NCI-H1092 treated with DMSO at 0.1 percent for 48 hours (cell line): ENCODE data around the gene ZBTB9.

ENCODE experiments used
- DNase-seq: peaks from one replicate; lab custom pipeline; 2025; lab: John Stamatoyannopoulos, UW

ZBTB9 gene

DNA sequence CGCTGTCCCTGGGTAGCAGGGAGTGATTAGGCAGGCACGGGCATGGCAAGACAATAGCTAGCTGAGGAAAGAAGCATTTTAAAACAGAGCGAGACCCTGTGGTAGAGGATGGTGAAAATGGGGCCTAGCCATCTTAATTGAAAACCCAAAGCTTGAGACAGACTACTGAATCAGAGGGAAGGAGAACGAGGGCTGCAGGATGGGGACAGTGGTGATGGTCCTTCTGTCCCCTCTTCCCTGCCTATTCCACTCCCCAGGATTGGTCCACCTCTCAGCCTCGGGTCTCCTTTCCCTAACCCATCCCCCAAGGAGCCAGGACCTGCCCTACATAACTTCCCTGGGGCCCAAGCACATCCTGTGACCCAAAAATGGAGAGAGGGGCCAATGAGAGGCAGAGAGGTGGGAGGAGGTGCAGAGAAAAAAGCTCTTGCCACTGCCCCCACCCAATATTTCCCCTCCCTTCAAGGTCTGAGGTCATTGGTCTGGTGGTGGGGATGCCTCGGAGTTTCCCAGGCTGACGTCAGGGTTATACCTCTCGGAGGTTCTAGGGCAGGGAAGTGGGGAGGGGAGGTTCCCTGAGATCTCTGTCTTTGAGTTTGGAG is 35.6 kb upstream of the ZBTB9 start:
- no peak for DNase-seq

DNA sequence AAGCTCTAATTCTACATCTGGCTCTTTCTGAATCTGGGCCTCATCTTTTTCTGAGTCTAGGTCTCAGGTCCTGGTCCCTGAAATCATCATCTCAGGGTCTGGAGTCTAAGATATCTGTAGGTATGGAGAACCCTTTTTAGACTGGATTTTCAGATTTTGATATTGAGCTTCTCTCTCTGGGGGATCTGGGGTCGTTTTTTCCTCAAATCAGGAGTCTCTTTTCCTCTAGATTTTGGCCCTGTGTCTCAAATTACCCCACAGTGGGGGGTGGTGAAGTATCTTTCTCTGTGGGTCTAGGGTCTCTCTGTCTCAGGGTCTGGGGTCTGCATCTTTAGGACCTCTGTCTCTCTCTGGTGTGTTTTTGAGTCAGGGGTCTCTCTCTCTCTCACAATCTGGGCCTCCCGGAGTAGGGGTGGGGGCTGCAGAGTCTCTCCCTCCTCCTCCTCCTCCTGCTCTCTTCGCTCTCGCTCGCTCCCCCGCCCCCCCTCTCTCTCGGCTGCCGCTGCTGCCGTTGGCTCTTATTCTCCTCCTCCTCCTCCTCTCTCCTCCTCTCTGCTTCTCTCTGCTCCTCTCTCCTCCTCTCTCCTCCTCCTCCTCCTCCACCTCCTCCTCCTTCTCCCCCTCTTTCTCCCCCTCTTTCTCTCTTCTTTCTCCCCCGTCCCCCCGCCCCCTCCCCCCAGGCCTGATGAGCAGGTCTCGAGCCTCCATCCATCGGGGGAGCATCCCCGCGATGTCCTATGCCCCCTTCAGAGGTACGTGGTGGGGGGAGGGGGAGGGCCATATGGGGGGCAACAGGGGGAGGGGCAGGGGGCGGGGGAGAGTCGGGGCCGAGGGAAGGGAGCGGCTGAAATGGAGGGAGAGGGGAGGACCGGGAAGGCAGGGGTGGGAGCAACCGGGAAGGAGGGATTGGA is 34.5 kb upstream of the ZBTB9 start, which contains the start of gene SYNGAP1:
SYNGAP1 (plus strand) TSS at position 486 of the 911 bp plus-strand sequence; CDS start at position 686, 200 bp downstream.
- peak; percentile 21 for DNase-seq

DNA sequence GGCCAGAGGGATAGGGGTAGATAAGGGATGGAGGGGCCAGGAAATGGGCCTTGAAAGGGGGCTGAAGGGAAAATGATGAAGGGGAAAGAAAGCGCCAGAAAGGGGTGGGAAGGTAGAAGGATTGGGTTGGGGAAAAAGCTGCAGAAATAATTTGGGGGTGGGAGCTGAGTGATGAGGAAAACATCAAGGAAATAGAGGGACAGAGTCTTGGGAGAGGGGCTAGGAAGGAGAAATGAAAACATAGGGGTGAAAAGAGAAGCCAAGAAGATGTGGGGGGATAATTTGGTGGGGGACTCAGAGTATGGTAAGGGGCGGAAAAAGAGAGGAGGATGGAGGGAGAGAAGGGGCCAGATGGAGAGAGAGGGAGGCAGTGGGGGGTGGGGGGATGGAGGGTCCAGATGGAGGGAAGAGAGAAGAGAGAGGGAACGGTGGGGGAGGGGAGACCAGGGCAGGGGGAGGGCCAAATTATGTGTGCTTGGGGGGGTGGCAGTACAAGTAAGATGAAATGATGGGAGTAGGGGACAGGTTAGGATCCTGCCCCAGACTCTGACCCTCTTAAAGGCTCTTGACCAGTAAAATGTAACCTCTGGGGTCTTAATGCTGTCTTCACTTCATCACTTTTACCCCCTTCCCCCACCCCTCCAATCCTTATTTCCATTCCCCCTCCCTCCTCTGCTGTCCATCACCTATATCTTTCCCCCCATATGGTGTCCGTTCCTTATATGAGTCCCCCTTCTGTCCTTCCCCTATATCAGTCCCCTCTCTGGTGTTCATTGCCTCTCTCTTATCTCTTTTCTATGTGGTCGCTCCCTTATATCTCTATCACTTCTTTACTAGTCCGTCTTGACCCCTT is 33.7 kb upstream of the ZBTB9 start:
- DNase-seq: no peak

DNA sequence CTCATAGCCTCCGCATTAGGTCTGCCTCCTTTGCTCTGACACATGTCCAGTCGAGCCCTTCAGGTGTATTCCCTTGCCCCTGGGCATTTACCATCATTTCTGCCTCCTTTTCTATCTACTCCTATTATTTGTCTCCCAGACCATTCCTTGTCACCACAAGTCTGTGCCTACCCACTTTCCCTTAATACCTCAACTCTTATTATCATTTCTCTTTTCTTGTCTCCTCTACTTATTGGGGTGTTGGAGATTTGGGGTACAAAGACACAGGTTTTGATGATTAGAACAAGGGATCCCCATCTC is 33.1 kb upstream of the ZBTB9 start:
- DNase-seq: no peak

DNA sequence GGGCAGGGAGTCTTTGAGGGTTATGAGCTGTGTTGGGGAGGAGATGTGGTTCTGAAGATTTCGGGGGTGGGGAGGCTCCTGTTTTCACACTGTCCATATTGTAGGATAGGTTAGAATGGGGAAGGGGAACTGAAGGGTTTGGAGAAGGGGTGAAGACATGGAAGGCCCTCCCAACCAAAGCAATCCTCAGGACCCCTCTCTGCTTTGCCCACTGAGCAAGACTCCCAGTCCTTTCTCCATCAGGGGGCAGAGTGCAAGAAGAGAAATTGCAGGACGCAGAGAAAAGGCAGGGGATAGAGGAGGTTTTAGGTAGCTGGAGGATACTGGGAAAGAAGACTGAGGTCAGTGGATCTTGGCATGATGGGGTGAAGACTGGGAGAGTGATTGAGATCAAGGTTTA is 30.6 kb upstream of the ZBTB9 start:
- no peak for DNase-seq

DNA sequence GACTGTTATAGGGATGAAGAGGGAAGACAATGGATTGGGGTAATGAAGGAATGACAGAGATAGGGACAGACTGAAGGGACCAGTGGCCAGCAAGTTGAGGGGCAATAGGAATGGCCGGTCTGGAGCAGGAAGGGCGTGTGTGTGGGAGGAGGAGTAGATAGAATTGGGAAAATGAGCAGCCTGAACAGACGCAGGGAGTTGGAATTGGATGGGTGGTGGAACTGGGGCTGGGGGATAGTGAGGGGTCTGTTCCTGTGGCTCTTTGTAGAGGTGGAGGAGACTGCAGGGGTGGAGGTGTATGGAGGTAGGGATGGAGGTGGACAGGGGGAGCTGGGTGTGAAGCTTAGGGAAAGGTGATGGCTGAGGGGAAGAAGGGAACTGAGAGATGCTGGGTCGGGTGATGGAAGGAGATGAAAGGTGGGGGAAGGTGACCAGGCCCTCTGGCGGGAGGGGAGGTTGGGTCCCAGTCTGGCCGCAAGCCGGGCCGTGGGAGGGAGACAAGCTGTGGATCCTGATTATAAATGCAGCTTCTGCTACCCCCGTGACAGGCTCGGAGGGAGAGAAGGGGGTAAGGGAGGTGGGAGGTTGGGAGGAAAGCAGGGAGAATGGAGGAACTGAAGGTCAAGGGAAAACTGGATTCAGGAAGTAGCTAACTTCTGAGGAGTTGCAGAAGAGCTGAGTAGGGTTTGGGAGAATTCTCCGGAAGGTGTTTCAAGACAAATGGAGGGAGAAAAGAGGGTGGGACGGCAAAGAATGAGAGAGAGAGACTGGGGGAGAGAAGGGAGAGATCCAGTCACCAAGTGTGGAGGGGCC is 29.3 kb upstream of the ZBTB9 start:
- no peak for DNase-seq

DNA sequence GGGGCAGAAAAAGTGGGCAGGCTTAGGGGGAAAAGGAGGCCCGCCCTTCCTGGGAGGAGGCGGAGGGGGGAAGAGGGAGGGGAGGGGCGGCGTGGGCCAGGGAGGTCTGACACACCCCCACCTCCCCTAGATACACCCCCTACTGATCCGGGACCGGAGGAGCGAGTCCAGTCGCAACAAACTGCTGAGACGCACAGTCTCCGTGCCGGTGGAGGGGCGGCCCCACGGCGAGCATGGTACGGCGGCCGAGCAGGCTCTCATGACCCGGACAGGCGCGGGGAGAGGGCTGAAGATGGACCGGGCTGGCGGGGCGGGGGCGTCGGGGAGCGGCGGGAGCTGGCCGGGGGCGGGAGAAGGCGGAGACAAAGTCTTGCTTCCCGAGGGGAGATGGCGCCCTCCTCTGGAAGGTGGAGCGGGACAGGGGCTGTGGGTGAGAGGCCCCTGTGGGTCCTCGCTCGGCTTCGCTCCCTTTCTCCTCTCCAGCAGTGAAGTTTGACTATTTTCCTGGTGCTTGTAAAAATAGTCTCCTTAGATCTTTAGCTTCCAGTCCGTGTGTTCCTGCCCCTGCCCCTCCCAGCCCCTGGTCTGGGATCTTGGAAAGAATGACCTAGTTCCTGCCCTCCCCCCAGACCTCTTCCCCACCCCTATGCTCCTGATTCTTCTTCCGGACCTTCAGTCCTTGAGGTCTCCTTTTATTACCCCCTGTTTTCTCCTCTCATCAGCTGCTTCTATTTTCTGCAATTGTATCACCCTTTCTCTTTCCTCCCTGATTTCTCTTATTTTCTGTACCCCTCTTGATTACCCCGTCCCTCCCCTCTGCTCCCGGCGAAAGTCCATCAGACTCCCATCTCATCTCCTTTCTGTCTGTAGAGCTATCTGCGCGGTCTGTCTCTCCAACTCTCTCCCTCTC is 28.5 kb upstream of the ZBTB9 start:
- DNase-seq: peak; percentile 40

DNA sequence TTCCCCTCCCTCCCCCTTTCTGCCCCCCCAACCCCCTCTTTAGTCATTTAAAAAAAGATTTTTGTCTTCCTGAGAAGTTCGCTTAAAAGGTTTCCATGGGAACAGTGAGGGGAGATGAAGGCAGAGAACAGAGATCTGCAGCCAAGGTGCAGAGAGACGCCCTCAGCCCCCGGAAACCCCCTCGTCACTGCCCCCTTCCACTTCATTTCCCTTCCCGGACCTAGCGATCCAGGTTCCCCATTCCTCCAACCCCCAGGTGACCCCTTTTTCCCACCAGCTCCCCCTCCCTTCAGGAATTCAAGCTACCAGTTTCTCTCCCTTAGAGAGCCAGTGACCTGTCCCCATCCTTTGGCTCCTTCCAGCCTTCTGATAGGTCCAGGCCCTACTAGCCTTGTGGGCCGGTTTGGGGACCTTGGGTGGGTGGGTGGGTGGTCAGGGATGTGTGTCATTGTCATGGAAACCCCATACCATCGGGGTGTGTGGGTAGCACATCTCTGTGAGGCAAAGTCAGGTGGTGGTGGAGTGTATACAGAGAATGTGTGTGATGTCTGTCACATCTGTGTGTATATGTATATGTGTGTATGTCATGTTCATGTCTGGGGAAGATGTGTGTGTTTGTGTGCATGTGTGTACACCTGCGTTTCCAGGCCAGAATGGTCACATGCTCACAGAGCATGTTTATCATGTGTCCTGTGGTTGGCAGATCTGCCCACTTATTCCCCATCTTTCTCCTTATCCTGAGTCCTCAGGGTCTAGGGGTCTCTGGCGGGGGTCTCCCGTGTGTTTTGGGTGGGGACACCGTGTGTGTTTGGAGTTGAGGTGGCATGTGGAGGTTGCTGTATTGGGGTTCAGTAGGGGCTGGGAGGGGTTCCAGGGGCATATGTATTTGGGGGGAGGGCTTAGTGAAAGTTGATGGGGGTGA is 27.5 kb upstream of the ZBTB9 start:
- no peak for DNase-seq

DNA sequence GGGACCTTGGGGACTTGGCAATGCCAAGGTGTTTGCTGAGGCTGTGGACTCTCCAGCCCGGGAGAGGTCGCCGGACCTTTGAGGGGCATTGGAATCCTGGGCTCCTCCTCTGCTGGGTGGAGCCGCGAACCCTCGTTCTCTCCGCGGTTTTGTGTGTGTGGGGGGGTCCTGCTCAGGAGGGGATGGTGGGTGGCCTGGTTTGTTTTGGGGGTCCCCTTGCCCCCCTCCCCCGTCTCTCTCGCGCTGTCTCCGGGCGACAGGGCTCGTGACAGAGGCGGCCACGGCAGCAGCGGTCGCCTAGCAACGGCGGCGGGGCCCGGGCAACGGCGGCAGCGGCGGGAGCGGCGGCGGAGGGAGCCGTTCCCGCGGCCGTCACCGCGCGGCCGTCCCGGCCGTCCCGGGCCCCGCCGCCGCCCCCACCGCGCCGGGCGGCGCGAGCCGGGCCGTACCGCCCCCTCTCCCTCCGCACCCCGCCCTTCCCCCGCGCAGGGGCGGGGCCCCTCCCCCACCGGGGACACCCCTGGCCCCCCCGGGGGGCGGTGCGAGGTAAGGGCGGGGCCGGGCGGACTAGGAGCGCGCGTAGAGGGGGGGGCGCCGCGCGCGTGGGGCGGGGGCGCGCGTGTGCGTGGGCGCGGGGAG is 26.7 kb upstream of the ZBTB9 start:
- no peak for DNase-seq

DNA sequence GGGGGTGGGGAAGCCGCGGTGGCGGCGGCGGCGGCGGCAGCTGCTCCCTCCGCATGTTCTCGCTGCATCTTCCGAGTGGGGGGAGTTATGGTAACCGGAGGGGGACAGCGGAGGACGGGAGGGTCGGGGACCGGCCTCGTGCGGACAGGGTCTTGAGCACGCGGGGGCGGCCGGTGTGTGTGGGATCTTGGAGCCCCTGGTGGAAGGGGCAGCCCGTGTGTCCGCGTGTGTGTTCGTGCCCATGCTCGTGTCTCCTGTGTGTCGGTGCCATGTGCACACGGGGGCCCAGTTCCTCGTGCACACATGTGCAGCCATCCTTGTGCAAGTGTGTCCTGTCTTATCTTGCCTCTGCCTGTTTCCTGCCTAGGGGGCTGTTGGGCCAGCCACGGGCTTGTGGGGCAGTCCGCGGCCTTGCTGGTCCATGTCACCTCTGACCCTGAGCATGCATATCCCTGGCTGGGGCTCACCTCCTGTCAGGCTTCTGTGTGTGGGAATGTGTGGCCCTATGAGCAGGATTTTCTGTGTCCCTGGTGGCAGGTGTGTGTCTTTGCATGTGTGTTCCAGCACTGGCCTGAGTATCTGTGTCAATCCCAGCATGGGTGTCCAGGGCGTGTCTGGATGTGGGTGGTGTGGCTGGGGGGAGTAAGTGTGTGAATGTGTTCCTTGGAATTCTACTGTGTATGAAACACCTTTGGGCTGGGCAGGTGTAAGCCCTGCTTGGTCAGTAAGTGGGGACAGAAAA is 26.0 kb upstream of the ZBTB9 start:
- DNase-seq: no peak

DNA sequence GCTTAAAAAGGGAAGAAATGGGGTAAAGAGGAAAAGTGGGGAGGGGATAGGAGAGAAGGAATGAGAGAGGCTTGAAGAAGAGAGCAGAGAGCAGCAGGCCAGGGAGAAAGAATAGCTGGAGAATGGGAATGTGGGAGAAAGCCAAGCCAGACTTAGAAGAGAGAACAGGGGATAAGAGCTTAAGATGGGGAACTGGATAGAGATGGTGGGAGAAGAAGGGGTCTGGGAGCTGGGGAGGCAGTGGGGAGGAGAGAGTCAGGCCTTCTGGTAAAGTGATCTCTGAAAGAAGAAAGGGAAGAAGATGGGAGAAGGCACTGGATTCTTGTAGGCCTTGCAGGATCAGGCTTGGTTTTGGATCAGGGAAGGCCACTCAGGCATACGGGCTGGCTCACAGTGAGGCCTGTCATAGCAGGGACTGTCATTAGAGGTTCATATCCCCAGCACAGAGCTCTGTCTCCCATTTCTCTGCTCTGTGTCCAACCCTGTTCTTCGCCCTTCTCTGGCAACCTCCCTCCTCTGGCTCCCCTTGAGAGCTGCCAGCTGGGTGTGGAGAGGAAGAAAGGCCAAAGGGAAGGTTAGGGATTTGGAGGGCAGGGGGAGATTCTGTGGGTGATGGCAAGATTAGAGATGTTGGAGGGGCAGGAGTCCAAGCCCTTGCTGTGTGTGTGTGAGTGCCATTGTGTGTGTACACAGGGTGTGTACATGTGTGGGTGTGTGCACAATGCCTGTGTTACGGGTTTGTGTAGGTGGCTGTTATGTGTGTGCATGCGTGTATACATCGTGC is 25.2 kb upstream of the ZBTB9 start:
- no peak for DNase-seq

DNA sequence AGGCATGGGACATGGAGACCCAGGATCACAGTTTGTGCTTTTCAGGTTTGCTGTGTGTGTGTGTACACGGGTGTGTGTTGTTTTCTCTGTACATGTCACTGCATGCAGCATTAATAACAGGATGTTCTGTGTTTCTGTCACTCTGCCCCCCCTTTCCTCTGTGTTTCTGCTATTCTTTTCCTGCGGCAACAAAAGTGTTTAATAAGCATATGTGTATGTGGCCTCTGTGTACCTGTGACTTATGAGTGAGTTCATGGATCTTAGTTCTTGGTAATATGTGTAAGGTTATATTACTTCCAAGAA is 24.7 kb upstream of the ZBTB9 start:
- DNase-seq: no peak

DNA sequence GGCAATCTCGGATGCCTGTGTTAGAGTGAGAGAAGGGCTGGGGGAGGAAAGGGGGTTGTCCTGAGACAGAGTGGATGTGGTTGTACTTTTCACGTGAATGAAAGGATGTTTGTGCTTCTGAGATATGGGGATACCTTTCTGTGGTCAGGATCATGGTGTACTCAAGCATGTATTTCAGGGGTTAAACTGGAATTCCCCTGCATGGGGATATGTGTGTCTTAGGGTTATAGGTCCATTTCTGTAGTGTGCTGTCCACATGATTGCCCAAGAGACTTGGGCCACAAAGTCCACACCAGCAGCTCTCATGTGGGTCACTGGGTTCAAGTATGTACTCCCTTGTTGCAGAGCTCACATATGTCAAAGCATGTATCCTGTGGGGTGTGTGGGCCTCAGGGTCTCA is 24.0 kb upstream of the ZBTB9 start:
- DNase-seq: no peak

DNA sequence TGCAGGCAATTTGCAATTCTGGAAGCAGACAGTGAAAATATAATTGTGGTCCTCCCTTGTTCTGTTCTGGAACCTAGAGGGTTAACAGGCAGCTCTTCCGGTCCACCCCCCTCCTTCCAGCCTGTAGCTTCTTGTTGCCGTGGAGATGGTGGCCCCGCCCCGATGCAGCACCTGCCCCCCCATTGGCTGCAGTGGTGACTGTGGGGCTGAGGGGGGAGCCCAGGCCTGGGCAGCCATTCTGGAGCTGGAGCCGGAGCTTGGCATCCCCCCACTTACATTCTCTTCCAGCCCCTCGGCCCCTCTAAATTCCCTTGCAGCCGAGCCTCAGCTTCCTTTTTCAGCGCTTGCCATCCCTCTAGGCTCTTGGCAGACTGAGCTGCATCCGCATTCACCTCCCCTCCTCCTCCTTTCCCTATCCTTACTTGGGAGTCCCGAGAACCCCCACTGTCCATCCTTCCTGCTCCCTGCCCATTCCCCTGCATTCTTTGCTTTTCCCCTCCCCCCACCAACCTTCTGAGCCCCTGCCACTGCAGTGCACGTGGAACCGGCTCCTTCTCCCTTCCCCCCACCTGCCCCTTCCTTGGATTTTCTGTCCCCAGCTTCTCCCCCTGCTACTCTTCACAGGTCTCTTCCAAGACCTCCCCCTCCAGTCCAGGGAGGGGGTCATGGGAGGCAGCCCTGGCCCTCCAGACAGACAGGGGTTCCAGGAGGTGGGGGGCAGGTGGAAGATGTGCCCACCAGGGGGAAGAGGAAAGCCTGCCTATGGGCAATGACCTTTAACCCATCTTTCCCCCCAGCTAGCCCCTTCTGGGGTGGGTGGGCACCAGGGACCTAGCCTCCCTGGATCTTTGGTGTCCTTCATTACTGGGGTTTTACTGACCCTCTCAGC is 23.1 kb upstream of the ZBTB9 start:
- no peak for DNase-seq

DNA sequence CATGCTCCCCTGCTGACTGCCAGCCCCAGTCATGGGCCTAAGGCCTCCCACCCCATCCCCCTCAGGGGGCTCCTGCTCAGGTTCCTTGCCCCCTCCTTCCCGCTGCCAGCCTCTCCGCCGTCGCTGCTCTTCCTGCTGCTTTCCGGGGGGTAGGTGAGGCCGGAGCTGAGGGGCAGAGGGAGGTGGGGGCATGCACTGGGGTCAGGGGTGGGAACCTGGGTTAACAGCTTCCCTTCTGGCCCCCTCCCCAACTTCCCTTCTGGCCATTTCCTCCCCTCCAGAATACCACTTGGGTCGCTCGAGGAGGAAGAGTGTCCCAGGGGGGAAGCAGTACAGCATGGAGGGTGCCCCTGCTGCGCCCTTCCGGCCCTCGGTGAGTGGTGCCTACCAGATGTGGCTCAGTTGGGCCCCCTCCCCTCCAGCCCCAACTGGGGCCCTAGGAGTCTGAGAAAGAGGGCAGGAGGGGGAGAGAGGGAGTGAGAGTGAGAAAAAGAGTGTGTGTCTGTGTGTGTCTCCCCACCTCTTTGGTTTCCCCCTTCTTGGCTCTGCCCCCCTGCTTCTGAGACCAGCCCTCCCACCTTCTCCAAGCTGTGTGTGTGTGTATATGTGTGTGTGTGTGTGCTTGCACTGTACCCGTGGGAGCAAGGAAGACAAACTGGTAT is 22.4 kb upstream of the ZBTB9 start:
- no peak for DNase-seq

DNA sequence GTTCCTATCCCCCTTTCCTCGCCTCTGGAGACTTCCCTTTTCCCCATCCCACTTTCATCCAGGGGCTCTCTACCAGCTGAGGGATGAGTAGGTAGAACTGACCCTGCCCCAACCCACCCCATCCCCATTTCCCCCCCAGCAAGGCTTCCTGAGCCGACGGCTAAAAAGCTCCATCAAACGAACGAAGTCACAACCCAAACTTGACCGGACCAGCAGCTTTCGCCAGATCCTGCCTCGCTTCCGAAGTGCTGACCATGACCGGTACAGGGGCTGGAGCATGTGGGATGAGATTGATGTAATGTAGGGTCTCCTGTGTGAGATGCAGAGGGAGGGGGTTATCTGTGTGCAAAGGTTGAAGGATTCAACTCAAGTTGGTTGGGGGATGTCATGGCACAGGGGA is 21.8 kb upstream of the ZBTB9 start:
- DNase-seq: no peak
